CD14-positive monocyte (primary cell): ENCODE results near the gene PEX26. TPM values are rescaled to one million over a fixed set of nuclear protein-coding genes. Genes with fewer than 3 reads are reported as not detected.
"Not testable (repeated sequence)": the region's sequence is repeated elsewhere in the genome, so short reads cannot be mapped to it uniquely, and the experiment has no call there.

Experiments used
- DNase-seq, 3 donors: peaks; one replicate each; pipeline ENCODE4 v3.0.0-alpha.2; 2011 to 2022
- H2AFZ ChIP-seq: 2 replicates; pipeline ENCODE4 v1.6.0; 2012; ENCODE audit warnings: mild to moderate bottlenecking, low read depth, low read length, inconsistent platforms; ENCODE audit not compliant: insufficient read depth, poor library complexity, severe bottlenecking
- H3K27ac ChIP-seq, 2 donors: 1 replicate in 1 of 2; 2 replicates in 1 of 2; pipeline ENCODE4 v1.5.1; 2012 to 2013; ENCODE audit warnings: low read length in 2 of 2, control low read depth in 1 of 2, inconsistent platforms in 1 of 2, low read depth in 1 of 2, mild to moderate bottlenecking in 1 of 2
- H3K27me3 ChIP-seq, 2 donors: one replicate each; pipeline versions ENCODE4 v1.6.0 to v1.6.1; 2011 to 2013; ENCODE audit warnings: low read length in 2 of 2; ENCODE audit not compliant: control insufficient read depth in 2 of 2, insufficient read depth in 2 of 2
- H3K36me3 ChIP-seq, 2 donors: replicated peaks in 1 of 2; 1 replicate in 1 of 2; 2 replicates in 1 of 2; pipeline versions ENCODE4 v1.5.1 to v1.6.1; 2012 to 2013; ENCODE audit warnings: low read length in 2 of 2, control low read depth in 1 of 2, inconsistent platforms in 1 of 2, mild to moderate bottlenecking in 1 of 2; ENCODE audit not compliant: insufficient read depth in 2 of 2, control insufficient read depth in 1 of 2
- H3K4me1 ChIP-seq, 2 donors: 1 replicate in 1 of 2; 2 replicates in 1 of 2; pipeline versions ENCODE4 v1.5.1 to v1.6.1; 2012 to 2013; ENCODE audit warnings: low read length in 2 of 2, control low read depth in 1 of 2, inconsistent platforms in 1 of 2, mild to moderate bottlenecking in 1 of 2, moderate library complexity in 1 of 2; ENCODE audit not compliant: insufficient read depth in 2 of 2, control insufficient read depth in 1 of 2
- H3K4me2 ChIP-seq: replicated peaks from 2 replicates; pipeline ENCODE3; 2012; ENCODE audit warnings: low read length, moderate library complexity, mild to moderate bottlenecking; ENCODE audit not compliant: poor library complexity, severe bottlenecking; ENCODE audit errors: extremely low read depth
- H3K4me3 ChIP-seq, 3 experiments: fragments of 200-600 bp in 1 of 3; sonication (generic) in 1 of 3; replicated peaks in 1 of 3; 1 replicate in 2 of 3; 2 replicates in 1 of 3; pipeline ENCODE4 v1.5.1; 2011 to 2013; ENCODE audit warnings: low read length in 3 of 3, mild to moderate bottlenecking in 3 of 3, control low read depth in 2 of 3, low read depth in 2 of 3, inconsistent platforms in 1 of 3, moderate library complexity in 1 of 3
- H3K79me2 ChIP-seq: 2 replicates; pipeline ENCODE4 v1.6.0; 2012; ENCODE audit warnings: mild to moderate bottlenecking, control low read depth, inconsistent platforms, low read length, moderate library complexity; ENCODE audit not compliant: insufficient read depth
- H3K9ac ChIP-seq: 2 replicates; pipeline ENCODE4 v1.6.0; 2017; ENCODE audit warnings: low read length, mild to moderate bottlenecking; ENCODE audit not compliant: insufficient read depth, poor library complexity, severe bottlenecking
- H3K9me3 ChIP-seq, 2 donors: replicated peaks in 1 of 2; 1 replicate in 1 of 2; 2 replicates in 1 of 2; pipeline versions ENCODE4 v1.5.1 to v1.6.1; 2012 to 2013; ENCODE audit warnings: low read length in 2 of 2, control low read depth in 1 of 2; ENCODE audit not compliant: control insufficient read depth in 1 of 2, insufficient read depth in 1 of 2
- H4K20me1 ChIP-seq: 2 replicates; pipeline ENCODE4 v1.6.0; 2012; ENCODE audit warnings: mild to moderate bottlenecking, low read length, control low read depth, moderate library complexity; ENCODE audit not compliant: insufficient read depth
- H3K27ac Mint-ChIP-seq, 7 donors: one replicate each; pipeline ENCODE4 v1.8.0; 2020; ENCODE audit warnings: mild to moderate bottlenecking in 7 of 7, mixed read lengths in 7 of 7, moderate library complexity in 6 of 7, inconsistent platforms in 2 of 7
- H3K27me3 Mint-ChIP-seq, 3 donors: one replicate each; pipeline ENCODE4 v1.8.0; 2021 to 2022; ENCODE audit warnings: low read depth in 3 of 3, mild to moderate bottlenecking in 3 of 3, mixed read lengths in 3 of 3, moderate library complexity in 3 of 3, inconsistent platforms in 1 of 3
- H3K36me3 Mint-ChIP-seq, 2 donors: one replicate each; pipeline ENCODE4 v1.8.0; 2020; ENCODE audit warnings: mixed read lengths in 2 of 2, inconsistent platforms in 1 of 2, mild to moderate bottlenecking in 1 of 2
- H3K4me1 Mint-ChIP-seq: one replicate; pipeline ENCODE4 v1.8.0; 2020; ENCODE audit warnings: mild to moderate bottlenecking, mixed read lengths
- H3K4me3 Mint-ChIP-seq, 2 donors: one replicate each; pipeline ENCODE4 v1.8.0; 2020; ENCODE audit warnings: mild to moderate bottlenecking in 2 of 2, mixed read lengths in 2 of 2, moderate library complexity in 1 of 2
- H3K9me3 Mint-ChIP-seq, 7 donors: one replicate each; pipeline ENCODE4 v1.8.0; 2020 to 2022; ENCODE audit warnings: mixed read lengths in 7 of 7, mild to moderate bottlenecking in 6 of 7, moderate library complexity in 6 of 7, inconsistent platforms in 2 of 7
- WGBS: methylation state at CpG from one replicate; pipeline ENCODE4 v1.1.5; 2013; ENCODE audit warnings: missing lambda C conversion rate; ENCODE audit not compliant: insufficient coverage; 5-methylcytosine and 5-hydroxymethylcytosine counted together
- intact Hi-C, 2 donors: fragments of 100-400 bp; cut with micrococcal nuclease; formaldehyde crosslinking; loops; one replicate each; pipeline versions ENCODE4 v1.15.0 to v1.15.1; 2023
- polyA plus RNA-seq, 3 donors: library from polyadenylated mRNA; depleted of rRNA in 1 of 3; unstranded in 2 of 3; stranded (reverse) in 1 of 3; fragments of 300-500 nt in 2 of 3; fragments of >200 nt in 1 of 3; fragmentation: Illumina TruSeq in 2 of 3; gene quantifications; 1 replicate in 2 of 3; 2 replicates in 1 of 3; pipeline ENCODE4 v1.2.3, GENCODE V29; 2012 to 2021
- TF ChIP-seq, protein P1 (sequence below): fragments of 200-600 bp; IDR thresholded peaks from one replicate; pipeline ENCODE4 v1.8.0; 2022; ENCODE audit warnings: antibody characterized with exemption, mild to moderate bottlenecking

The PEX26 gene
- polyA plus RNA-seq, 3 donors = 3.4 to 8.6 (median 3.7) TPM

DNA sequence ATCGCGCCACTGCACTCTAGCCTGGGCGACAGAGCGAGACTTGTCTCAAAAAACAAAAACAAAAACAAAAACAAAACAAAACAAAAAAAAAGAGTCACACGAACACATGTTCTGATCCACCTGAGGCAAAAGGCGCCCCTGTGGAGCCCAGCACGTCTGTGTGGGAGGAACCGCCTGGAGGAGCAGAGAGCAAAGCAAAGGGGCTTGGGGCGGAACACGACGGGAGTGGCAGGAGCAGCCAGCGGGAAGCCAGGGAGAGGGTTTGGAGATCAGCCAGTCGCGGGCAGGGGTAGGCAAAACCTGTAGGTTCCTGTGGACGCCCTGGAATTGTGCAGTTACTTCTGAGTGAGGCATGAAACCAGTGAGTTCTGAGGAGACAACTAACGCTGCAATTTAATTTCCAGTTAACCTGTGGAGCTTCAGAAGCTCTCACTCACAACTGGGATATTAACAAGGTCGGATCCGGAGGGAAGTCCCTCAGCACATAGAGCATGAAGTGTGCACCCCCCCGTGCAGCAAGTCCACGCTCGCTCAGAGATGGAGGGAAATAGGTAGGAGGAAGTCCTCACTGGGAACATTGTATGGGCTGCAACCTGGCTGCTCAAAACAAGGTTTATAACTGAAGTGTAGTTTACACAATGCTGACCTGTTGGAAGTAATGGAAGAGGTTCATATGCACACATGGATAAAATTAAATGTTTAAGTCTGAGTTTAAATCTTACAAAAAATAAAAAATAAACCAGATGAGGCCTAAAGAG lies 59.0 kb downstream of the PEX26 start:
- no peaks in the 10 kb centered on the region for H3K27me3 ChIP-seq
- no peak overlapping the region for H3K4me3 Mint-ChIP-seq
- H3K36me3 ChIP-seq = no peaks in the 10 kb centered on the region
- H3K27ac Mint-ChIP-seq = peak overlapping the region in 1 of 7 donors; percentile 2
- H3K36me3 Mint-ChIP-seq = peaks cover 0 to 4% of the 10 kb centered on the region in 2 donors
- H3K9ac ChIP-seq = no peak overlapping the region
- TF ChIP-seq, protein P1, sequence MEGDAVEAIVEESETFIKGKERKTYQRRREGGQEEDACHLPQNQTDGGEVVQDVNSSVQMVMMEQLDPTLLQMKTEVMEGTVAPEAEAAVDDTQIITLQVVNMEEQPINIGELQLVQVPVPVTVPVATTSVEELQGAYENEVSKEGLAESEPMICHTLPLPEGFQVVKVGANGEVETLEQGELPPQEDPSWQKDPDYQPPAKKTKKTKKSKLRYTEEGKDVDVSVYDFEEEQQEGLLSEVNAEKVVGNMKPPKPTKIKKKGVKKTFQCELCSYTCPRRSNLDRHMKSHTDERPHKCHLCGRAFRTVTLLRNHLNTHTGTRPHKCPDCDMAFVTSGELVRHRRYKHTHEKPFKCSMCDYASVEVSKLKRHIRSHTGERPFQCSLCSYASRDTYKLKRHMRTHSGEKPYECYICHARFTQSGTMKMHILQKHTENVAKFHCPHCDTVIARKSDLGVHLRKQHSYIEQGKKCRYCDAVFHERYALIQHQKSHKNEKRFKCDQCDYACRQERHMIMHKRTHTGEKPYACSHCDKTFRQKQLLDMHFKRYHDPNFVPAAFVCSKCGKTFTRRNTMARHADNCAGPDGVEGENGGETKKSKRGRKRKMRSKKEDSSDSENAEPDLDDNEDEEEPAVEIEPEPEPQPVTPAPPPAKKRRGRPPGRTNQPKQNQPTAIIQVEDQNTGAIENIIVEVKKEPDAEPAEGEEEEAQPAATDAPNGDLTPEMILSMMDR = no peak
- no peak overlapping the region for H3K4me3 ChIP-seq
- no peak overlapping the region for H3K27ac ChIP-seq
- H2AFZ ChIP-seq = no peak overlapping the region
- H3K27me3 Mint-ChIP-seq = peaks cover 2 to 9% (median 3%) of the 10 kb centered on the region in 3 donors
- no peak overlapping the region for H3K4me2 ChIP-seq
- peaks cover 0 to 11% (median 6%) of the 10 kb centered on the region in 7 donors for H3K9me3 Mint-ChIP-seq
- 93% methylated on average over 18 of the region's 21 CpGs for WGBS
- H3K4me1 Mint-ChIP-seq = no peaks in the 10 kb centered on the region
- peaks cover 6 to 11% of the 10 kb centered on the region in 2 donors for H3K9me3 ChIP-seq
- H3K4me1 ChIP-seq = no peaks in the 10 kb centered on the region
- DNase-seq = no peak
- intact Hi-C loops = no loop called here
- no peaks in the 10 kb centered on the region for H3K79me2 ChIP-seq
- H4K20me1 ChIP-seq = no peaks in the 10 kb centered on the region

DNA sequence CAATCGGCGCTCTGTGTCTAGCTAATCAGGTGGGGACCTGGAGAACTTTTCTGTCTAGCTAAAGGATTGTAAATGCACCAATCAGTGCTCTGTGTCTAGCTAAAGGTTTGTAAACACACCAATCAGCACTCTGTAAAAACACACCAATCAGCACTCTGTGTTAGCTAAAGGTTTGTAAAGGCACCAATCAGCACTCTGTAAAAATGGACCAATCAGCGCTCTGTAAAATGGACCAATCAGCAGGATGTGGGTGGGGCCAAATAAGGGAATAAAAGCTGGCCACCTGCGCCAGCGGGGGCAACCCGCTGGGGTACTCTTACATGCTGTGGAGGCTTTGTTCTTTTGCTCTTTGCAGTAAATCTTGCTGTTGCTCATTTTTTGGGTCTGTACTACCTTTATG lies 63.2 kb downstream of the PEX26 start:
- intact Hi-C loops, H3K27ac ChIP-seq, H3K36me3 ChIP-seq, H3K4me1 ChIP-seq, H3K9ac ChIP-seq, H3K4me3 ChIP-seq, H3K4me3 Mint-ChIP-seq, H2AFZ ChIP-seq, H3K27ac Mint-ChIP-seq, DNase-seq, H3K4me2 ChIP-seq, H3K4me1 Mint-ChIP-seq, H3K27me3 ChIP-seq, H4K20me1 ChIP-seq, H3K36me3 Mint-ChIP-seq, H3K27me3 Mint-ChIP-seq, H3K79me2 ChIP-seq: not testable (repeated sequence)
- peaks cover 0 to 11% (median 8%) of the 10 kb centered on the region in 7 donors for H3K9me3 Mint-ChIP-seq
- H3K9me3 ChIP-seq = peaks cover 6 to 11% of the 10 kb centered on the region in 2 donors
- WGBS = 100% methylated on average over 4 of the region's 6 CpGs
